ENCODE results near the gene UBTD1.

Gene UBTD1

DNA sequence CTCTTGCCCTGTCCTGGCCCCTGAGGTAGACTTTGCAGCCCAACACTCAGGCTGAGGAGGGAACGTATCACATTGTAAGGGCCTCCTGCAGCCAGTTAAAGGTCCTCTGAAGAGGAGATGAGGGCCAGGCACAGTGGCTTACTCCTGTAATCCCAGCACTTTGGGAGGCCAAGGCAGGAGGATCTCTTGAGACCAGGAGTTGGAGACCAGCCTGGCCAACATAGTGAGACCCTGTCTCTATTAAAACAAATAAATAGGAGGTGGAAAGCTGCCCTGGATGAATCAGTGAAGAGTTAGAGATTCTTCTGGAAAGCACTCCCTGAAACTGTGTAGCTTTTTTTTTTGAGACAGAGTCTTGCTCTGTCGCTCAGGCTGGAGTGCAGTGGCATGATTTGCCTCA, 88.5 kb downstream of the UBTD1 start:
- no peak overlapping the region for H3K4me3 ChIP-seq (ENCODE audit: low read depth, low read length)
- no peak for DNase-seq (ENCODE audit: low read depth)

DNA sequence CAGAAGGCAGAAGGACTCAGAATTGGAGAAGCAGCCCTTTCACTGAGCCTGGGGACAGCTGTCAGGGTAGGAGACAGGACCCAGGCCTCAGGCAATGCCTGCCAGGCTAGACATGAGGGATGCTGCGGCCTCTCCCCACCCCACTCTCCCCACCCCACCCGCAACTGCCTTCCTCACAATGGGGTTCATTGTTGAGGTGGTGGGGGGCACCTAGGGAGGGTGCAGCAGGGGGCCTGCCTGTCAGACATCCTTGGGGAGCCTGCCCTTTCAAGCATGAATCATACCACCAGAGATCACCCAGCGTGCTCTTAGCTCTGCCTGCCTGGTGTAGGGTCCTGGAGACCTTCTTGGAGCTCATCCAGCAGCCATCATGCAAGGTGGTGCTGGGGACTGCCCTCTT, 90.8 kb downstream of the UBTD1 start, which contains the start of gene C10orf62:
TSS of gene C10orf62 (plus strand) at position 243 of the 400 bp plus-strand sequence. CDS start 177 bp downstream, outside the sequence.
- TF ChIP-seq, protein P1, sequence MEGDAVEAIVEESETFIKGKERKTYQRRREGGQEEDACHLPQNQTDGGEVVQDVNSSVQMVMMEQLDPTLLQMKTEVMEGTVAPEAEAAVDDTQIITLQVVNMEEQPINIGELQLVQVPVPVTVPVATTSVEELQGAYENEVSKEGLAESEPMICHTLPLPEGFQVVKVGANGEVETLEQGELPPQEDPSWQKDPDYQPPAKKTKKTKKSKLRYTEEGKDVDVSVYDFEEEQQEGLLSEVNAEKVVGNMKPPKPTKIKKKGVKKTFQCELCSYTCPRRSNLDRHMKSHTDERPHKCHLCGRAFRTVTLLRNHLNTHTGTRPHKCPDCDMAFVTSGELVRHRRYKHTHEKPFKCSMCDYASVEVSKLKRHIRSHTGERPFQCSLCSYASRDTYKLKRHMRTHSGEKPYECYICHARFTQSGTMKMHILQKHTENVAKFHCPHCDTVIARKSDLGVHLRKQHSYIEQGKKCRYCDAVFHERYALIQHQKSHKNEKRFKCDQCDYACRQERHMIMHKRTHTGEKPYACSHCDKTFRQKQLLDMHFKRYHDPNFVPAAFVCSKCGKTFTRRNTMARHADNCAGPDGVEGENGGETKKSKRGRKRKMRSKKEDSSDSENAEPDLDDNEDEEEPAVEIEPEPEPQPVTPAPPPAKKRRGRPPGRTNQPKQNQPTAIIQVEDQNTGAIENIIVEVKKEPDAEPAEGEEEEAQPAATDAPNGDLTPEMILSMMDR (IDR thresholded peaks at IDR 0.05; ENCODE audit: low read depth, low read length, missing control alignments): no peak
- H3K4me3 ChIP-seq (ENCODE audit: low read depth, low read length): no peak within 1 kb of the TSS
- no peak for DNase-seq (ENCODE audit: low read depth)

More for the DNA sequence above, 88.5 kb downstream of the UBTD1 start:
- TF ChIP-seq, protein P1 (IDR thresholded peaks at IDR 0.05; ENCODE audit: low read depth, low read length, missing control alignments): no peak

GRCh38 chr10:97590082-97590747, 91.5 kb downstream of the UBTD1 start:
- no peak overlapping the region for H3K4me3 ChIP-seq (ENCODE audit: low read depth, low read length)
- DNase-seq (ENCODE audit: low read depth): no peak
- TF ChIP-seq, protein P1 (IDR thresholded peaks at IDR 0.05; ENCODE audit: low read depth, low read length, missing control alignments): no peak

DNA sequence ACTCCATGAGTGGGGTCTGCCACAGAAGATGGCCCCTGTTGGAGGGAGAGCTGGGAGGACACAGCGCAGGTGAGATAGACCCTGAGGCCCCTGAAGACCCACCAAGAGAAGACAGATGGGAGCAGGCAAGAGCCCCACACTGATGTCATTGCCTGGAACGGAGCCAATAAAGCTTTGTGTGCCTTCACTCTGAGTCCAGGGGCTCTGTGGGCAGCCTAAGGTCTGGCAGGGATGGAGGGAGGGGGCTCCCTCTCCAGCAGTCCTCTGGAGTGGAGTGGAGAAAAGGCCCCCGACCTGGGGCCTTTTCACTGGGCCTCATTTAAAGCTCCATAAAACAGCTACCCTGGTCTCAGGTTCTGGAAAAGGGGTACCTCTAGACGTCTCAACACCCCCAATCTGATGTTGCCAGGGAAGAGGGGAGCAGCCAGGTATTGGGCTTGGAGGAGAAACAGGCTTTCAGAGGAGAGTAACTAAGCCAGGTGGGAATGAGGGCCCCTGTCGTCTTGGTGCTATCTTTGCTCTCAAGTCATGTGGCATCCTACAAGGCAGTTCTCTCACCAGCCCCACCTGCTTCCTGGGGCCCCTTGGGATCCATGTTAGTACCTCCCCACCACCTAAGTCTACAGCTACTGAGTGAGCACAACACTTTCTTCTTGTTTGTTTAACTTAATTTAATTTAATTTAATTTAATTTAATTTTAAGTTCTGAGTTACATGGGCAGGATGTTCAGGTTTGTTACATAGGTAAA, 92.2 kb downstream of the UBTD1 start:
- no peak for DNase-seq (ENCODE audit: low read depth)
- TF ChIP-seq, protein P1 (IDR thresholded peaks at IDR 0.05; ENCODE audit: low read depth, low read length, missing control alignments): no peak
- no peak overlapping the region for H3K4me3 ChIP-seq (ENCODE audit: low read depth, low read length)

GRCh38 chr10:97593421-97593820, 94.7 kb downstream of the UBTD1 start:
- TF ChIP-seq, protein P1 (IDR thresholded peaks at IDR 0.05; ENCODE audit: low read depth, low read length, missing control alignments): no peak
- DNase-seq (ENCODE audit: low read depth): no peak
- H3K4me3 ChIP-seq (ENCODE audit: low read depth, low read length): no peak overlapping the region

DNA sequence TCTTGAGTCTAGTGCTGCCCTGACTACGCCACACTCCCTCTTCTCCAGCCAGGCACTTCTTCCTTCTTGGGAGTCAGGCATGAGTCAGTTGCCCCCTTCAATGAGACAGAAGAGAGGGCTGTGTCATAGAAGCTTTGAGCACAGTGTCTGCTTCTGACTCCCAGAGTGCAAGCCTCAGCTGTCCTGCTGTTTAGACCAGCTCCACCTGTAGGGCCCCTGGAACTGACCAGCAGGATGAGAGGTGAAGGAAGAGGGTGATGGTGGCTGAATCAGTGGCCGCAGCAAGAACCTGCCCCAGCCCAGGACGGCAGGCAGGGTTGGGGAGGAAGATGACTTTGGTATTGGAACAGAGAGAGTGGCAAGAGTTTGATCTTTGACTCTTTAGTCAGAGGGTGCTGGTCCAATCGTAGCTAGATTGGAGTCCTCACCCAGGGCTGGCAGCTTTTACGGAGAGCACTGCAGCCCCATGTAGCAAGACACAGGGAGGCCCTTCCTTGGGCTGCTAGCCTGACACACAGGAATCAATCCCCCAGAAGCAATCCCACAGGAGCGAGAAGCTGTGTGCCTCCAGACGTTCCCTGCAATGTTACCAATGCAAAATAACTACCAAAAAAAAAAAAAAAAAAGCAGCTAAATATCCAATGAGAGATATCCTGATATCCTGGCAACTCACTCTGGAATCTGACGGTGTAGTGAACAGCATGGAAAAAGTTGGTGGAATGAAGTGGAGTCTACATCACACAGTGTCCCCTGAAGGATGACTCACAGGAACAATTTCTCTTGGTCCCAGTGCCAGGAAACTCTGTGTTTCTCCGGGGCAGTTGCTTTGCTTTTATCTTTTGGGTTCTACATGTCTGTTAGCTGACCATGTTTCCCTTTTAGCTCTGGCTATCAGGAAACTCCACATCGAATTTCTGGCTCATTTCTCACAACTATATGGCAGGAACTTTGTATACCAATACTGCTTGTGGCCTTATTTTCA, 97.7 kb downstream of the UBTD1 start:
- H3K4me3 ChIP-seq (ENCODE audit: low read depth, low read length): no peak overlapping the region
- DNase-seq (ENCODE audit: low read depth): no peak
- TF ChIP-seq, protein P1 (IDR thresholded peaks at IDR 0.05; ENCODE audit: low read depth, low read length, missing control alignments): no peak

Measured in GM12864 (cell line).